ENCODE measurements around the gene MT2A. TPM values are rescaled to one million over a fixed set of nuclear protein-coding genes. Genes with fewer than 3 reads are reported as not detected.

Gene MT2A
- total RNA-seq, 1 donor from 2014 or later, result 2.4 TPM

- TF ChIP-seq, protein P1, sequence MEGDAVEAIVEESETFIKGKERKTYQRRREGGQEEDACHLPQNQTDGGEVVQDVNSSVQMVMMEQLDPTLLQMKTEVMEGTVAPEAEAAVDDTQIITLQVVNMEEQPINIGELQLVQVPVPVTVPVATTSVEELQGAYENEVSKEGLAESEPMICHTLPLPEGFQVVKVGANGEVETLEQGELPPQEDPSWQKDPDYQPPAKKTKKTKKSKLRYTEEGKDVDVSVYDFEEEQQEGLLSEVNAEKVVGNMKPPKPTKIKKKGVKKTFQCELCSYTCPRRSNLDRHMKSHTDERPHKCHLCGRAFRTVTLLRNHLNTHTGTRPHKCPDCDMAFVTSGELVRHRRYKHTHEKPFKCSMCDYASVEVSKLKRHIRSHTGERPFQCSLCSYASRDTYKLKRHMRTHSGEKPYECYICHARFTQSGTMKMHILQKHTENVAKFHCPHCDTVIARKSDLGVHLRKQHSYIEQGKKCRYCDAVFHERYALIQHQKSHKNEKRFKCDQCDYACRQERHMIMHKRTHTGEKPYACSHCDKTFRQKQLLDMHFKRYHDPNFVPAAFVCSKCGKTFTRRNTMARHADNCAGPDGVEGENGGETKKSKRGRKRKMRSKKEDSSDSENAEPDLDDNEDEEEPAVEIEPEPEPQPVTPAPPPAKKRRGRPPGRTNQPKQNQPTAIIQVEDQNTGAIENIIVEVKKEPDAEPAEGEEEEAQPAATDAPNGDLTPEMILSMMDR (IDR thresholded peaks at IDR 0.05; ENCODE audit: unreplicated experiment), result no peak
- Mint-ChIP-seq H3K27me3 (ENCODE audit: unreplicated experiment) (peaks cover 15% of the 10 kb centered on the region), H3K4me1 (ENCODE audit: unreplicated experiment) (no peaks in the 10 kb centered on the region), H3K36me3 (ENCODE audit: low read depth, unreplicated experiment) (no peaks in the 10 kb centered on the region), H3K27ac (ENCODE audit: unreplicated experiment) (no peak within 1 kb of the TSS), H3K4me3 (ENCODE audit: unreplicated experiment) (no peak within 1 kb of the TSS), H3K9me3 (ENCODE audit: unreplicated experiment) (no peaks in the 10 kb centered on the region)
- no peak for DNase-seq (ENCODE audit: low spot score)
Measured at GRCh38 chr16:56651586-56651985, 43.2 kb downstream of the MT2A start, which contains the start of gene MT1B. Gene MT1B (plus strand): TSS chr16:56651886. CDS start chr16:56651954, 68 bp downstream.

DNA sequence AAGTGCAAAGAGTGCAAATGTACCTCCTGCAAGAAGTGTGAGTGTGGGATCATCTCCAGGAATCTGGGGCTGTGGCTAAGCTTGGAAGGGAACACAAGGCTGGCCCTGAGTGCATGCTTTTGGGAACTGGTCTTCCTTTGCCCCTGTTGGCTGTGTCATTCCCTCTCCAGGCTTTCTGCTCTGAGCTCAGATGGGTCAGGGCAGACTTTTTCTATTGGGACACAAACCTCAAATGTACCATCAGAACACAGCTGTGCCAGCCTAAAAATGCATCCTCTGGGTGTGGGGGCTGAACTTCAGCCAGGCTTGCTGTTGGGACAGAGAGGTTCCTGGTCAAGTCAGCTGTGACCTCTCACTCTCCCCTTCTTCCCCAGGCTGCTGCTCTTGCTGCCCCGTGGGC is 44.2 kb downstream of the MT2A start:
- H3K4me1 Mint-ChIP-seq (ENCODE audit: unreplicated experiment), result peaks cover 3% of the 10 kb centered on the region
- H3K27me3 Mint-ChIP-seq (ENCODE audit: unreplicated experiment), result peaks cover 17% of the 10 kb centered on the region
- no peak overlapping the region for H3K4me3 Mint-ChIP-seq (ENCODE audit: unreplicated experiment)
- TF ChIP-seq, protein P1 (IDR thresholded peaks at IDR 0.05; ENCODE audit: unreplicated experiment), result no peak
- DNase-seq (ENCODE audit: low spot score), result no peak
- no peaks in the 10 kb centered on the region for H3K9me3 Mint-ChIP-seq (ENCODE audit: unreplicated experiment)
- H3K27ac Mint-ChIP-seq (ENCODE audit: unreplicated experiment), result no peak overlapping the region
- no peaks in the 10 kb centered on the region for H3K36me3 Mint-ChIP-seq (ENCODE audit: low read depth, unreplicated experiment)

DNA sequence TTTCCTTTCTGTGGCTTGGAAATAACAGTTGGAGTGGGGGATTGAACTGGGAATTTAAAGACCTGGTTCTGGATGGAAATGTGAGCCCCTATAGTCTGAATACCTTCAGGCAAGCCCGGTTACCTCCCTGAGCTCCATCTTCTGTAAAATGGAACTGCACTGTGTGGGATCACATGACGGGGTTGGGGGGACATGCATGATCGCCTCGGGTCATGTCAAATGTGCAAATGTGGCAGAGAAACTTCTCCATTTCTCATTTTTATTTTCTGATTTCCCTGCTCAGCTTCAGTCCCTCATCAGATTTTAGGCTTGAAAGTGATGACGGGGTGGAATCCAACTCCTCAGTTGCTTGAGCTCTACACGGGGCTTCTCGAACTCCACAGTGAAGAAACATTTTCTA is 44.8 kb downstream of the MT2A start:
- no peak for DNase-seq (ENCODE audit: low spot score)
- Mint-ChIP-seq H3K4me1 (ENCODE audit: unreplicated experiment) (peaks cover 7% of the 10 kb centered on the region), H3K4me3 (ENCODE audit: unreplicated experiment) (no peak overlapping the region), H3K27ac (ENCODE audit: unreplicated experiment) (no peak overlapping the region), H3K36me3 (ENCODE audit: low read depth, unreplicated experiment) (no peaks in the 10 kb centered on the region), H3K27me3 (ENCODE audit: unreplicated experiment) (peaks cover 17% of the 10 kb centered on the region), H3K9me3 (ENCODE audit: unreplicated experiment) (no peaks in the 10 kb centered on the region)
- TF ChIP-seq, protein P1 (IDR thresholded peaks at IDR 0.05; ENCODE audit: unreplicated experiment), result no peak

- Mint-ChIP-seq H3K27ac (ENCODE audit: unreplicated experiment) (no peak within 1 kb of the TSS), H3K9me3 (ENCODE audit: unreplicated experiment) (no peaks in the 10 kb centered on the region), H3K4me1 (ENCODE audit: unreplicated experiment) (peaks cover 10% of the 10 kb centered on the region), H3K27me3 (ENCODE audit: unreplicated experiment) (peaks cover 22% of the 10 kb centered on the region), H3K36me3 (ENCODE audit: low read depth, unreplicated experiment) (no peaks in the 10 kb centered on the region), H3K4me3 (ENCODE audit: unreplicated experiment) (peak within 1 kb of the TSS; percentile 88)
- no peak for DNase-seq (ENCODE audit: low spot score)
- TF ChIP-seq, protein P1 (IDR thresholded peaks at IDR 0.05; ENCODE audit: unreplicated experiment), result no peak
Measured at GRCh38 chr16:56657555-56658326, 49.4 kb downstream of the MT2A start, which contains the start of gene MT1F. Gene MT1F (plus strand): TSS chr16:56657959. CDS start chr16:56658059, 100 bp downstream.

GRCh38 chr16:56658327-56658875 is 50.0 kb downstream of the MT2A start:
- Mint-ChIP-seq H3K27me3 (ENCODE audit: unreplicated experiment) (peaks cover 18% of the 10 kb centered on the region), H3K27ac (ENCODE audit: unreplicated experiment) (no peak overlapping the region), H3K4me3 (ENCODE audit: unreplicated experiment) (peak overlapping the region; percentile 88), H3K36me3 (ENCODE audit: low read depth, unreplicated experiment) (no peaks in the 10 kb centered on the region), H3K4me1 (ENCODE audit: unreplicated experiment) (peaks cover 10% of the 10 kb centered on the region), H3K9me3 (ENCODE audit: unreplicated experiment) (no peaks in the 10 kb centered on the region)
- DNase-seq (ENCODE audit: low spot score), result no peak
- TF ChIP-seq, protein P1 (IDR thresholded peaks at IDR 0.05; ENCODE audit: unreplicated experiment), result no peak
